GM12878 (cell line): ENCODE data around the gene WBP1L. TPM values are rescaled to one million over a fixed set of nuclear protein-coding genes. Genes with fewer than 3 reads are reported as not detected.

Experiments used
- ATAC-seq: fragments of 200-7000 bp; cut with Tn5 transposase; 3 replicates; pipeline ENCODE4 v1.9.1; 2020; ENCODE audit warnings: mild to moderate bottlenecking, moderate library complexity
- BruUV-seq: library from RNA; stranded (reverse); fragments of 400-500 nt; replicated peaks from 2 replicates; lab custom pipeline; 2021; lab: Mats Ljungman, UMichigan
- CTCF ChIA-PET: fragments of 300-600 bp; sonication (Branson Sonifier 250); formaldehyde crosslinking; extraction: SDS; loops from one replicate; lab custom pipeline; 2021; ENCODE audit warnings: inconsistent platforms; lab: Yijun Ruan, JAX
- POLR2A ChIA-PET: fragments of 350-600 bp; formaldehyde crosslinking; extraction: SDS; loops from one replicate; lab custom pipeline; 2021; ENCODE audit warnings: inconsistent platforms; lab: Charles Lee
- RAD21 ChIA-PET: fragments of 300-600 bp; sonication (Branson Sonifier 250); formaldehyde crosslinking; loops from one replicate; lab custom pipeline; 2023; ENCODE audit warnings: antibody characterized with exemption; ENCODE audit not compliant: unreplicated experiment; lab: Charles Lee
- SMC1A ChIA-PET: fragments of 300-600 bp; sonication (Branson Sonifier 250); formaldehyde crosslinking; loops from one replicate; lab custom pipeline; 2023; ENCODE audit not compliant: unreplicated experiment, uncharacterized antibody; lab: Charles Lee
- DNase-seq: peaks from one replicate; pipeline ENCODE4 v3.0.0-alpha.2; 2011; ENCODE audit warnings: low read depth, low spot score
- FAIRE-seq: peaks from 3 replicates; lab custom pipeline; 2011; peaks lifted over from hg19 to GRCh38; lab: Jason Lieb, UNC
- H2AFZ ChIP-seq: 2 replicates; pipeline ENCODE4 v1.6.0; 2011; ENCODE audit warnings: low read depth, low read length, control low read depth; ENCODE audit not compliant: control insufficient read depth
- H3K27ac ChIP-seq: 2 replicates; pipeline ENCODE4 v1.5.1; 2011; ENCODE audit warnings: control low read depth; ENCODE audit not compliant: control insufficient read depth, insufficient read depth
- H3K27me3 ChIP-seq, 2 experiments: replicated peaks in 1 of 2; 2 replicates each; pipeline versions ENCODE4 v1.6.0 to v1.6.1; 2011; ENCODE audit warnings: low read length in 1 of 2; ENCODE audit not compliant: control insufficient read depth in 2 of 2, insufficient read depth in 2 of 2
- H3K36me3 ChIP-seq, 2 experiments: 2 replicates each; pipeline ENCODE4 v1.5.1; 2011; ENCODE audit warnings: low read length in 1 of 2; ENCODE audit not compliant: control insufficient read depth in 2 of 2, insufficient read depth in 2 of 2
- H3K4me1 ChIP-seq: 2 replicates; pipeline ENCODE4 v1.6.1; 2011; ENCODE audit warnings: mild to moderate bottlenecking, low read length, moderate library complexity, mixed read lengths; ENCODE audit not compliant: control insufficient read depth, insufficient read depth
- H3K4me2 ChIP-seq: 2 replicates; pipeline ENCODE4 v1.6.0; 2011; ENCODE audit warnings: control low read depth; ENCODE audit not compliant: control insufficient read depth, insufficient read depth
- H3K4me3 ChIP-seq: fragments of 200-600 bp; sonication (generic); 2 replicates; pipeline ENCODE4 v1.5.1; 2016
- H3K79me2 ChIP-seq: 2 replicates; pipeline ENCODE4 v1.6.0; 2011; ENCODE audit warnings: low read length; ENCODE audit not compliant: control insufficient read depth, insufficient read depth
- H3K9ac ChIP-seq: 2 replicates; pipeline ENCODE4 v1.8.0; 2011; ENCODE audit warnings: low read length, control low read depth, mixed read lengths; ENCODE audit not compliant: control insufficient read depth, insufficient read depth
- H3K9me3 ChIP-seq: replicated peaks from 3 replicates; pipeline ENCODE4 v1.5.1; 2011; ENCODE audit warnings: mild to moderate bottlenecking, low read length; ENCODE audit not compliant: control insufficient read depth, insufficient read depth
- H4K20me1 ChIP-seq: 2 replicates; pipeline ENCODE4 v1.6.0; 2011; ENCODE audit not compliant: control insufficient read depth, insufficient read depth
- BHLHE40 ChIP-seq, 2 experiments: fragments of 450-650 bp in 1 of 2; IDR thresholded peaks; 2 replicates each; pipeline ENCODE4 v1.6.1; 2011 to 2017; ENCODE audit warnings: low read depth in 2 of 2, borderline replicate concordance in 1 of 2, improper control_type of control experiment in 1 of 2, low read length in 1 of 2, mild to moderate bottlenecking in 1 of 2
- CREB1 ChIP-seq: IDR thresholded peaks from 2 replicates; pipeline ENCODE4 v1.6.1; 2012; ENCODE audit warnings: low read depth, mild to moderate bottlenecking, inconsistent platforms
- GABPA ChIP-seq: IDR thresholded peaks from 2 replicates; pipeline ENCODE4 v1.6.1; 2014; ENCODE audit warnings: antibody characterized with exemption, low read depth, mild to moderate bottlenecking, inconsistent platforms
- MTA2 ChIP-seq: fragments of 450-650 bp; IDR thresholded peaks from 2 replicates; pipeline ENCODE4 v1.6.1; 2016; ENCODE audit warnings: low read depth, mild to moderate bottlenecking, moderate library complexity
- PAX5 ChIP-seq: IDR thresholded peaks from 2 replicates; pipeline ENCODE4 v1.6.1; 2011; ENCODE audit warnings: low read depth, low read length, borderline replicate concordance
- SKIL ChIP-seq: fragments of 450-650 bp; IDR thresholded peaks from 2 replicates; pipeline ENCODE4 v1.6.1; 2017; ENCODE audit warnings: mild to moderate bottlenecking, low read depth, inconsistent platforms; ENCODE audit not compliant: poor library complexity, severe bottlenecking
- ZNF592 ChIP-seq: fragments of 450-650 bp; IDR thresholded peaks from 2 replicates; pipeline ENCODE4 v1.6.1; 2017; ENCODE audit warnings: mild to moderate bottlenecking, moderate library complexity
- WGBS: methylation state at CpG from one replicate; pipeline ENCODE4 v1.1.6; 2016; ENCODE audit warnings: low lambda C conversion rate; ENCODE audit not compliant: insufficient replicate concordance, insufficient coverage; ENCODE audit errors: missing lambda C conversion rate; 5-methylcytosine and 5-hydroxymethylcytosine counted together
- in situ Hi-C: fragments of 300-500 bp; cut with MboI; formaldehyde crosslinking; loops from 9 replicates; pipeline ENCODE4 v1.14.3; 2018; ENCODE audit warnings: mixed read lengths
- intact Hi-C: fragments of 100-400 bp; cut with micrococcal nuclease; formaldehyde crosslinking; loops from one replicate; pipeline ENCODE4 v1.14.2; 2022; ENCODE audit not compliant: unreplicated experiment
- polyA plus RNA-seq, 11 experiments: library from polyadenylated mRNA; depleted of rRNA in 4 of 11; unstranded in 6 of 11; stranded (reverse) in 5 of 11; fragments of >200 nt; fragmentation: Nextera tagmentation in 4 of 11; fragmentation: Illumina TruSeq in 1 of 11; extraction: Ambion mirVana in 4 of 11; extraction: Trizol in 1 of 11; gene quantifications; 1 replicate in 1 of 11; 2 replicates in 10 of 11; pipeline versions ENCODE4 v1.2.1 to v1.2.3, GENCODE V29; 2011 to 2016; ENCODE audit warnings: inconsistent platforms in 2 of 11, missing spikeins in 2 of 11, low read depth in 1 of 11
- total RNA-seq, 4 experiments: library from RNA; depleted of rRNA in 3 of 4; stranded (reverse); fragments of >200 nt in 3 of 4; fragmentation: Illumina TruSeq in 1 of 4; extraction: Trizol in 1 of 4; gene quantifications; 2 replicates each; pipeline versions ENCODE4 v1.2.1 to v1.2.3, GENCODE V29; 2013 to 2021
- TF ChIP-seq, protein P1 (sequence below): fragments of 450-650 bp; formaldehyde crosslinking; IDR thresholded peaks from 2 replicates; pipeline ENCODE4 v1.4.0; 2020; ENCODE audit warnings: mild to moderate bottlenecking, moderate library complexity
- TF ChIP-seq, protein P2 (sequence below): fragments of 450-650 bp; formaldehyde crosslinking; IDR thresholded peaks from 2 replicates; pipeline ENCODE4 v1.4.0; 2022; ENCODE audit warnings: mild to moderate bottlenecking, moderate library complexity

WBP1L gene
- total and polyA plus RNA-seq, 10 of the 15 experiments (the other 5 are each of a cell fraction or from before 2014, with no cell fraction given) = 3.7 to 18.8 (median 12.3) TPM

DNA sequence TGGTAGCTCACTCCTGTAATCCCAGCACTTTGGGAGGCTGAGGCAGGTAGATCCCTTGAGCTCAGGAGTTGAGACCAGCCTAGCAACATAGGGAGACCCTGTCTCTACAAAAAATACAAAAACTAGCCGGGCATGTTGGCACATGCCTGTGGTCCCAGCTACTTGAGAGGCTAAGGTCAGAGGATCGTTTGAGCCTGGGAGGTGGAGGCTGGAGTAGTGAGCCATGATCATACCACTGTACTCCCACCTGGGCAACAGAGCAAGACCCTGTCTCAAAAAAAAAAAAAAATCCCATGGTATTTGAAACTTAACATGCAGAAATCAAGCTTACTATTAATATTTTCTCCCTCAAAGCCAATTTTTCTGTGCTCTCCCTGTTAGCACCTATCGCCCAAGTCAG is 23.4 kb upstream of the WBP1L start:
- POLR2A ChIA-PET = interaction anchor here (0.6 to 2.2 kb wide), 11 partner anchors 13 to 258 kb away, joined by 3 to 8 read pairs (median 3); no protein-coding TSS in a partner anchor
- RAD21 ChIA-PET = interaction anchor here (0.9 to 2.9 kb wide), 4 partner anchors 43 to 85 kb away, joined by 3 to 7 read pairs (median 4); no protein-coding TSS in a partner anchor
- Histone ChIP-seq H3K27me3 (no peaks in the 10 kb centered on the region), H3K4me2 (no peak overlapping the region), H3K79me2 (peaks cover 25% of the 10 kb centered on the region), H2AFZ (no peak overlapping the region), H3K4me1 (peaks cover 8% of the 10 kb centered on the region; the same call in 1 of the 2 replicates), H3K9me3 (no peaks in the 10 kb centered on the region), H3K9ac (no peak overlapping the region), H3K27ac (no peak overlapping the region), H3K36me3 (peaks cover 0 to 2% of the 10 kb centered on the region in 2 experiments; a peak in 1 of 4 replicates), H4K20me1 (no peaks in the 10 kb centered on the region), H3K4me3 (no peak overlapping the region)
- 83% methylated on average over 3 of the region's 3 CpGs for WGBS
- ATAC-seq = no peak
- BruUV-seq = no TSS peak
- no peak for FAIRE-seq
- SMC1A ChIA-PET = interaction anchor here (0.7 to 3.5 kb wide), 16 partner anchors 9 to 193 kb away, joined by 3 to 15 read pairs (median 4); no protein-coding TSS in a partner anchor
- CTCF ChIA-PET = interaction anchor here (0.7 to 1.8 kb wide), 8 partner anchors 10 to 181 kb away, joined by 3 to 11 read pairs (median 5); no protein-coding TSS in a partner anchor
- intact Hi-C loops = loop anchor here (10.0 kb wide), 1 partner anchor 344 kb away; no protein-coding TSS in a partner anchor
- DNase-seq = no peak
- TF ChIP-seq MTA2 (no peak), ZNF592 (no peak), SKIL (no peak), PAX5 (no peak), GABPA (no peak), CREB1 (no peak), BHLHE40 (IDR thresholded peaks at IDR 0.05; ENCODE audit: borderline replicate concordance in 1 of 2, low read depth in 2 of 2, low read length in 1 of 2) (no peak)
- TF ChIP-seq, protein P1, sequence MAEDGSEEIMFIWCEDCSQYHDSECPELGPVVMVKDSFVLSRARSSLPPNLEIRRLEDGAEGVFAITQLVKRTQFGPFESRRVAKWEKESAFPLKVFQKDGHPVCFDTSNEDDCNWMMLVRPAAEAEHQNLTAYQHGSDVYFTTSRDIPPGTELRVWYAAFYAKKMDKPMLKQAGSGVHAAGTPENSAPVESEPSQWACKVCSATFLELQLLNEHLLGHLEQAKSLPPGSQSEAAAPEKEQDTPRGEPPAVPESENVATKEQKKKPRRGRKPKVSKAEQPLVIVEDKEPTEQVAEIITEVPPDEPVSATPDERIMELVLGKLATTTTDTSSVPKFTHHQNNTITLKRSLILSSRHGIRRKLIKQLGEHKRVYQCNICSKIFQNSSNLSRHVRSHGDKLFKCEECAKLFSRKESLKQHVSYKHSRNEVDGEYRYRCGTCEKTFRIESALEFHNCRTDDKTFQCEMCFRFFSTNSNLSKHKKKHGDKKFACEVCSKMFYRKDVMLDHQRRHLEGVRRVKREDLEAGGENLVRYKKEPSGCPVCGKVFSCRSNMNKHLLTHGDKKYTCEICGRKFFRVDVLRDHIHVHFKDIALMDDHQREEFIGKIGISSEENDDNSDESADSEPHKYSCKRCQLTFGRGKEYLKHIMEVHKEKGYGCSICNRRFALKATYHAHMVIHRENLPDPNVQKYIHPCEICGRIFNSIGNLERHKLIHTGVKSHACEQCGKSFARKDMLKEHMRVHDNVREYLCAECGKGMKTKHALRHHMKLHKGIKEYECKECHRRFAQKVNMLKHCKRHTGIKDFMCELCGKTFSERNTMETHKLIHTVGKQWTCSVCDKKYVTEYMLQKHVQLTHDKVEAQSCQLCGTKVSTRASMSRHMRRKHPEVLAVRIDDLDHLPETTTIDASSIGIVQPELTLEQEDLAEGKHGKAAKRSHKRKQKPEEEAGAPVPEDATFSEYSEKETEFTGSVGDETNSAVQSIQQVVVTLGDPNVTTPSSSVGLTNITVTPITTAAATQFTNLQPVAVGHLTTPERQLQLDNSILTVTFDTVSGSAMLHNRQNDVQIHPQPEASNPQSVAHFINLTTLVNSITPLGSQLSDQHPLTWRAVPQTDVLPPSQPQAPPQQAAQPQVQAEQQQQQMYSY (CRISPR knock-in tag) = no peak
- TF ChIP-seq, protein P2, sequence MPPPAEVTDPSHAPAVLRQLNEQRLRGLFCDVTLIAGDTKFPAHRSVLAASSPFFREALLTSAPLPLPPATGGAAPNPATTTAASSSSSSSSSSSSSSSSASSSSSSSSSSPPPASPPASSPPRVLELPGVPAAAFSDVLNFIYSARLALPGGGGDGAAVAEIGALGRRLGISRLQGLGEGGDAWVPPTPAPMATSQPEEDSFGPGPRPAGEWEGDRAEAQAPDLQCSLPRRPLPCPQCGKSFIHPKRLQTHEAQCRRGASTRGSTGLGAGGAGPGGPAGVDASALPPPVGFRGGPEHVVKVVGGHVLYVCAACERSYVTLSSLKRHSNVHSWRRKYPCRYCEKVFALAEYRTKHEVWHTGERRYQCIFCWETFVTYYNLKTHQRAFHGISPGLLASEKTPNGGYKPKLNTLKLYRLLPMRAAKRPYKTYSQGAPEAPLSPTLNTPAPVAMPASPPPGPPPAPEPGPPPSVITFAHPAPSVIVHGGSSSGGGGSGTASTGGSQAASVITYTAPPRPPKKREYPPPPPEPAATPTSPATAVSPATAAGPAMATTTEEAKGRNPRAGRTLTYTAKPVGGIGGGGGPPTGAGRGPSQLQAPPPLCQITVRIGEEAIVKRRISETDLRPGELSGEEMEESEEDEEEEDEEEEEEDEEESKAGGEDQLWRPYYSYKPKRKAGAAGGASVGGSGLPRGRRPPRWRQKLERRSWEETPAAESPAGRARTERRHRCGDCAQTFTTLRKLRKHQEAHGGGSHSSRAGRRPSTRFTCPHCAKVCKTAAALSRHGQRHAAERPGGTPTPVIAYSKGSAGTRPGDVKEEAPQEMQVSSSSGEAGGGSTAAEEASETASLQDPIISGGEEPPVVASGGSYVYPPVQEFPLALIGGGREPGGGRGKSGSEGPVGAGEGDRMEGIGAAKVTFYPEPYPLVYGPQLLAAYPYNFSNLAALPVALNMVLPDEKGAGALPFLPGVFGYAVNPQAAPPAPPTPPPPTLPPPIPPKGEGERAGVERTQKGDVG (CRISPR knock-in tag) = no peak
- in situ Hi-C loops = no loop called here
